Measurements from ENCODE around the gene HBD. TPM values are rescaled to one million over a fixed set of nuclear protein-coding genes. Genes with fewer than 3 reads are reported as not detected.

Gene HBD
- total RNA-seq, 1 experiment from 2014 or later: not detected

DNA sequence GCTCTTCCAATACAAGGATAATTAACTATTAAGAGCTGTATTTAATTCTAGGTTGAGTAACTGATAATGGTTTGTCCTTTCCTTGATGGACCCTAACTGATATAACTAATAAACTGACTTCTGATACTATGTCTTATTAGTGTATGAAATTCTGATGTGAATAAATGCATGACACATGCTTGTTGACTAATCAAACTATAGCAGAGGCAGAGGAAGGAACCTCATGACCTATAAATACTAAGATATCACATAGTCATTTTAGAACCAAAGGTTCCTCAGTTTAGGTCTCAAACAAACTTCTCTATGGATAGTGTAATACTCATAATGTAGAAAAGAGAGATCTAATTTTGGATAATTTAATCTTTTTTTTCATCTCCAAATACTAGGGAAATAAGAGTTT is 4.8 kb upstream of the HBD start:
- in situ Hi-C loops (cut with HindIII; ENCODE audit: low sequenced_read_pairs): no loop called here
- no peak for DNase-seq (ENCODE audit: low spot score)

DNA sequence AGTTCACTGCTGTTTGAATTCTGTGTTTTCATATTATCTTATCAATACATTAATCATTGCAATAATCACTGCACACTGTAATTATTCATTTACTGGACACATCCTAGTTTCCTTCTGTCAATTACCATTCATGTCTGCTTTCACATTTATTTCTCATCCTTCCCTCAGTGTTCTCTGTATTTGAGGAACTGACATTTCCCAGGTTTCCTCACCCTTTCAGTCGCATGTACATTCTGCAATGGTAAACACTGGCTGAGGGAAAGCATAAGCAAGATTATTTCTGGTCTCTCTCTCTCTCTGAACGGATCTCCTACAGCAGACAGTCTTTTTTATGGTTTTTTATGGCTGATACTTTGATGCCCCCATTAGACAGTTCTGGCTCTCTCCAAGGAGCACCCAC is 4.2 kb upstream of the HBD start:
- DNase-seq (ENCODE audit: low spot score): no peak
- in situ Hi-C loops (cut with HindIII; ENCODE audit: low sequenced_read_pairs): no loop called here

DNA sequence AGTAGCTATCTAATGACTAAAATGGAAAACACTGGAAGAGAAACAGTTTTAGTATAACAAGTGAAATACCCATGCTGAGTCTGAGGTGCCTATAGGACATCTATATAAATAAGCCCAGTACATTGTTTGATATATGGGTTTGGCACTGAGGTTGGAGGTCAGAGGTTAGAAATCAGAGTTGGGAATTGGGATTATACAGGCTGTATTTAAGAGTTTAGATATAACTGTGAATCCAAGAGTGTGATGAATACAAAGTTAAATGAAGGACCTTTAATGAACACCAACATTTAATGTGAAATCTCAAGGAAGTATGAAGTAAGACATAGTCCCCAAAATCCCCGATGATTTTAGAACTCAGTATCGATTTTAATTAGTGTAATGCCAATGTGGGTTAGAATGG is 3.1 kb upstream of the HBD start:
- in situ Hi-C loops (cut with HindIII; ENCODE audit: low sequenced_read_pairs): no loop called here
- DNase-seq (ENCODE audit: low spot score): no peak

DNA sequence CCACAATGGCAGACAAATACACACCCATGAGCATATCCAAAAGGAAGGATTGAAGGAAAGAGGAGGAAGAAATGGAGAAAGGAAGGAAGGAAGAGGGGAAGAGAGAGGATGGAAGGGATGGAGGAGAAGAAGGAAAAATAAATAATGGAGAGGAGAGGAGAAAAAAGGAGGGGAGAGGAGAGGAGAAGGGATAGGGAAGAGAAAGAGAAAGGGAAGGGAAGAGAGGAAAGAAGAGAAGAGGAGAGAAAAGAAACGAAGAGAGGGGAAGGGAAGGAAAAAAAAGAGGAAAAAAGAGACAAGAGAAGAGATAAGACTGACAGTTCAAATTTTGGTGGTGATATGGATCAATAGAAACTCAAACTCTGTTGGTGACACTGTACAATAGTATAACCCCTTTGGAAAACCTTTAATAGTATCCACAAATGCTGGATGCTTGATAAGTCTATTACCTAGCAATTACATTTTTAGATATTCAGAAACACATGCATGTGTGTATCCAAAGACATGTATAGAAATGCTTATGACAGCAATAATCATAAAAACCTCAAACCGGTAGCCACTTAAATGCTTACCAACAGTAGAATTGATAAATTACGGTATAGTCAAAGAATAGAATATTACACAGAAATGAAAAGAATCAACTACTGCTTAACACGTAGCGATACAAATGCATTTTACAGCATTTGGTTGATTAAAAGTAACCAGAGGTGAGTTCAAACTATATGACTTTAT is 1.2 kb upstream of the HBD start:
- in situ Hi-C loops (cut with HindIII; ENCODE audit: low sequenced_read_pairs): no loop called here
- DNase-seq (ENCODE audit: low spot score): no peak

DNA sequence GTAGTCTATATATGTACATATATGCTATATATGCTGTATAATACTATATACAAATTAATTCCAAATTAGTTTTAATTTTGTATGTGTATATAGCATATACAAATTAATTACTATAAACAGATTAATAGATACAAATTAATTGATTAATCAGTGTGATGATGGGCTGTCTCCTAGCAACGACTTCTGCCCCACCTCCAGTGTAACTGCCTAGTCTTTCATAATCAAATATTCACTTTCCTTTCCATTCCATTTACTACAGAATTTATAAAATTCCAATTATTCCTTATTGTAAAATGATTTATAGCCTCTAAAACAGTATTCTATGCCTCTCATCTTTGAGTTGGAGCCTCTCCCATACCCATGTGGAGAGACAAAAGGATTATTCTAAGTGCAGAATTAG is 976 bp downstream of the HBD start:
- in situ Hi-C loops (cut with HindIII; ENCODE audit: low sequenced_read_pairs): no loop called here

DNA sequence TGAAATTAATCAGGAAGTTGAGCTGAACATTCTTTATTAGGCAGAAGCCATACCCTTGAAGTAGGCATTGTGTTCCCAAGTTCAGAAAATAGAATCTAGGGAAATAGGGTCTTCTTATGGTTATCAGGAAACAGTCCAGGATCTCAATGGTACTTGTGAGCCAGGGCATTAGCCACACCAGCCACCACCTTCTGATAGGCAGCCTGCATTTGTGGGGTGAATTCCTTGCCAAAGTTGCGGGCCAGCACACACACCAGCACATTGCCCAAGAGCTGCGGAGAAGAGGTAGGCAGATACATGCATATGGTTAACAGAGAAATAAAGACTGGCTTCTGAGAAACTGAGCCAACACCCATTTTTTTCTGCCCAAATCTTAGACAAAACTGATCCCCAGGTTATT is 1.5 kb downstream of the HBD start:
- no peak for DNase-seq (ENCODE audit: low spot score)
- in situ Hi-C loops (cut with HindIII; ENCODE audit: low sequenced_read_pairs): no loop called here

More for the DNA sequence above, 976 bp downstream of the HBD start:
- no peak for DNase-seq (ENCODE audit: low spot score)

DNA sequence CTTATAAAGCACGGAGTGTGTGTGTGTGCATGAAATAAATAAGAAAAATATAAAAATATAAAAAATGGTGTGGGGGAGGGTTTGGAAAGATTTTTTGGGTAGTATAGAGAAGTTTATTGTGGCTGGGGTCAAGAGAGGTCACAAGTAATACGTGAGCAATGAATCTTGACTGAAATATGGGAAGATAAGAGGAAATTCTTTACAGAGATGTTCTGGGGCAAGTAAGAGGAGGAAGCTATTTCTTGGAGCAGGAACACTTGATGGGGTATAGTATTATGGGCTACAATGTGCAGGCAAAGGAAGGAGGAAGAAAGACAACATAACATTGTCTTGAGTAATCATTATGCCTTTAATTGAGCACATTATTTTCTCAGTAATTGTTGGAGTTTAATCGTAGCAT is 2.1 kb downstream of the HBD start:
- no peak for DNase-seq (ENCODE audit: low spot score)
- in situ Hi-C loops (cut with HindIII; ENCODE audit: low sequenced_read_pairs): no loop called here

DNA sequence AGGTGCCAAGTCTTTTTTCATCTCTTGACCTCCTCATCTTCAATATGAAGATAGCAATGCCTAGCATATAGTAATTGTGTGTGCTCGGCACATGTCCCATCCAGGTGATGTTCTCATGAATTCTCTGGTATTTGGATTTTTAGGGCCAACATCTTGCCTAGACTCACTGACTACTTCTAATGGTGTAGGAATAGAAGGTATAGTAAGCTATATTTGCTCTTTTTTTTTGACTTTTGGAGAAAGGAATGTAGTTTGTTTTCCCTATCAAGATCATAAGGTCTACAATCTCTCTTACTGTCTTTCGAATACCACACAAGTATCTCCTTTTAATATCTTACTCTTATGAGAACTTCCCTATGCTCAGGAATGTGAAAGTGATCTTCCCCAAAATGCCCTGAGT is 3.2 kb downstream of the HBD start:
- DNase-seq (ENCODE audit: low spot score): no peak
- in situ Hi-C loops (cut with HindIII; ENCODE audit: low sequenced_read_pairs): no loop called here

DNA sequence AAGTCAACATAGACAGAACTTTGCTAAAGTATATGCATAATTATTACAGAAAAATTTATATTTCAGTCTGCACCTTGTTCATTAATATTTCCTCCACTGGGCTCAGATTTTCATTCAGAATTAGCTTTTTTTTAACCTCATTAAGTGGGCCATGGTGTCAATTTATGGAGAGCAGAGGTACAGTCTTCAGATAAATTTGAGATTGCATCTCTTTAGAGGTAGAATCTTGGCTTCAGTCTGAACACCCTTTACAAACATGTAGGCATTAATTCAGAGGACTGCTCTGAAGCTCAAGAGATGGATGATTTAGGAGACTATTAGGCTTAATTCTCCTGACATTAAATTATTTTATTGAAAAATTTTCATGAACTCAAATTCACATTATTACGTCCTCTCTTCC is 4.0 kb downstream of the HBD start:
- DNase-seq (ENCODE audit: low spot score): no peak
- in situ Hi-C loops (cut with HindIII; ENCODE audit: low sequenced_read_pairs): no loop called here

DNA sequence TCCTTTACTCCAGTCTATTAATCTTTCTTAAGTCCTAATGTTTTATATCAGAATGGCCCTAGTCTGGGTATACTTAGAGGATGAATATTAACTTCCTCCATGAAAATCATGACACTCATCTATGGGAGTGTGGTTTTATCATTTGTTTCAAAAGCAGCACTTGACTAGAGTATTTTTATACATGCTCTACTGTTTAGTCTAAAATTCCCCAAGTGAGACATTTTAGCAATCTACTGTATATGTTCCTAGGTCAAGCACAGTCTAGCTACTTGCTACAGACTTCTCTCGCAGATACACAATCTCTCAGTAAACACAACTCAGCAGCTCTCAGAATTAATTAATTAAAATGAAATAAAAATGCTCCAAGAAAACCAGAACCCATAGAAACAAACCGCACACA is 4.5 kb downstream of the HBD start:
- no peak for DNase-seq (ENCODE audit: low spot score)
- in situ Hi-C loops (cut with HindIII; ENCODE audit: low sequenced_read_pairs): no loop called here

DNA sequence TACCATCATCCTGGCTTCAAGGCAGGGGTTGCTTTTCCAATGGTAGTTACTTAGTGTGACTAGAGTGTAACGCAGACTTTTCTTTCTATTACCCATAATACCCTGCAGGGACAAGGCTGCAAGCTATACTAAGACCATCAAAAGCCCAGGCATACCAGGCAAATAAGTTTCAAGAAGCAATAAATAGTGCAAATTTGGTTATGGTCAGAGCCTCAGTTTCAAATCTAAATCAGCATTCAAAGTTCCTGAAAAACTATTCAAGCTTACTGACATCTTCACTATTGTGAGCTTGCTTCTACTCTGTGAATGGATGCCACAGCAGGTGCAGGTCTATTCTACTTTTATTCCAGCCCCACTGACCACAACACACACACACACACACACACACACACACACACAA is 4.9 kb downstream of the HBD start:
- DNase-seq (ENCODE audit: low spot score): no peak
- in situ Hi-C loops (cut with HindIII; ENCODE audit: low sequenced_read_pairs): no loop called here

DNA sequence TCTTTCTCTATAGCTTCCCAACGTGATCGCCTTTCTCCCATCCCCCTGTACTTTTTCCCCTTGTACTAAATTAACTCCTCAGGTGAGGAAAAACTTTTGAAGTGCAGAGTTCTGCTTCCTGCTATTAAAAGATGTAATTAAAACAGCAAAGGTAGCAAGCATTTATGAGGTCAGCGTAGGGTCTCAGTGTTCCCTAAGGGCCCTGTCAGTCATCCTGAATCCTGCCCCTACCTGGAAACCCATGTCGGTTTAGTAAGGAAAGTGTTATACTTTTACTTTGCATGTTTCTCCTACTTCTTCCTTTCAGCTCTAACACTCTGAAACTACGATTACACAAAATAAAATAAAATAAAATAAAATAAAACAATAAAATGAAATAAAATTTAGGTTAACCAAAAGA is 6.2 kb downstream of the HBD start:
- in situ Hi-C loops (cut with HindIII; ENCODE audit: low sequenced_read_pairs): no loop called here
- DNase-seq (ENCODE audit: low spot score): no peak

DNA sequence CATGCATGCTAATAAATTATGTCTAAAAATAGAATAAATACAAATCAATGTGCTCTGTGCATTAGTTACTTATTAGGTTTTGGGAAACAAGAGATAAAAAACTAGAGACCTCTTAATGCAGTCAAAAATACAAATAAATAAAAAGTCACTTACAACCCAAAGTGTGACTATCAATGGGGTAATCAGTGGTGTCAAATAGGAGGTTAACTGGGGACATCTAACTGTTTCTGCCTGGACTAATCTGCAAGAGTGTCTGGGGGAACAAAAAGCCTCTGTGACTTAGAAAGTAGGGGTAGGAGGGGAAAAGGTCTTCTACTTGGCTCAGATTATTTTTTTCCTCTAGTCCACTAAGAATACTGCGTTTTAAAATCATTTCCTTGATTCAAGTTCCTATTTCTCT is 6.6 kb downstream of the HBD start:
- DNase-seq (ENCODE audit: low spot score): no peak
- in situ Hi-C loops (cut with HindIII; ENCODE audit: low sequenced_read_pairs): no loop called here

DNA sequence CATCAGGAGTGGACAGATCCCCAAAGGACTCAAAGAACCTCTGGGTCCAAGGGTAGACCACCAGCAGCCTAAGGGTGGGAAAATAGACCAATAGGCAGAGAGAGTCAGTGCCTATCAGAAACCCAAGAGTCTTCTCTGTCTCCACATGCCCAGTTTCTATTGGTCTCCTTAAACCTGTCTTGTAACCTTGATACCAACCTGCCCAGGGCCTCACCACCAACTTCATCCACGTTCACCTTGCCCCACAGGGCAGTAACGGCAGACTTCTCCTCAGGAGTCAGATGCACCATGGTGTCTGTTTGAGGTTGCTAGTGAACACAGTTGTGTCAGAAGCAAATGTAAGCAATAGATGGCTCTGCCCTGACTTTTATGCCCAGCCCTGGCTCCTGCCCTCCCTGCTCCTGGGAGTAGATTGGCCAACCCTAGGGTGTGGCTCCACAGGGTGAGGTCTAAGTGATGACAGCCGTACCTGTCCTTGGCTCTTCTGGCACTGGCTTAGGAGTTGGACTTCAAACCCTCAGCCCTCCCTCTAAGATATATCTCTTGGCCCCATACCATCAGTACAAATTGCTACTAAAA is 7.5 kb downstream of the HBD start, which contains the start of gene HBB:
Gene HBB, minus strand, starts transcription at position 340 of the 579 bp plus-strand sequence. Its CDS starts 50 bp downstream, at position 290.
- no peak for DNase-seq (ENCODE audit: low spot score)
- in situ Hi-C loops (cut with HindIII; ENCODE audit: low sequenced_read_pairs): no loop called here

DNA sequence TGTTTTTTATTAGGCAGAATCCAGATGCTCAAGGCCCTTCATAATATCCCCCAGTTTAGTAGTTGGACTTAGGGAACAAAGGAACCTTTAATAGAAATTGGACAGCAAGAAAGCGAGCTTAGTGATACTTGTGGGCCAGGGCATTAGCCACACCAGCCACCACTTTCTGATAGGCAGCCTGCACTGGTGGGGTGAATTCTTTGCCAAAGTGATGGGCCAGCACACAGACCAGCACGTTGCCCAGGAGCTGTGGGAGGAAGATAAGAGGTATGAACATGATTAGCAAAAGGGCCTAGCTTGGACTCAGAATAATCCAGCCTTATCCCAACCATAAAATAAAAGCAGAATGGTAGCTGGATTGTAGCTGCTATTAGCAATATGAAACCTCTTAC is 8.8 kb downstream of the HBD start:
- in situ Hi-C loops (cut with HindIII; ENCODE audit: low sequenced_read_pairs): no loop called here
- no peak for DNase-seq (ENCODE audit: low spot score)

DNA sequence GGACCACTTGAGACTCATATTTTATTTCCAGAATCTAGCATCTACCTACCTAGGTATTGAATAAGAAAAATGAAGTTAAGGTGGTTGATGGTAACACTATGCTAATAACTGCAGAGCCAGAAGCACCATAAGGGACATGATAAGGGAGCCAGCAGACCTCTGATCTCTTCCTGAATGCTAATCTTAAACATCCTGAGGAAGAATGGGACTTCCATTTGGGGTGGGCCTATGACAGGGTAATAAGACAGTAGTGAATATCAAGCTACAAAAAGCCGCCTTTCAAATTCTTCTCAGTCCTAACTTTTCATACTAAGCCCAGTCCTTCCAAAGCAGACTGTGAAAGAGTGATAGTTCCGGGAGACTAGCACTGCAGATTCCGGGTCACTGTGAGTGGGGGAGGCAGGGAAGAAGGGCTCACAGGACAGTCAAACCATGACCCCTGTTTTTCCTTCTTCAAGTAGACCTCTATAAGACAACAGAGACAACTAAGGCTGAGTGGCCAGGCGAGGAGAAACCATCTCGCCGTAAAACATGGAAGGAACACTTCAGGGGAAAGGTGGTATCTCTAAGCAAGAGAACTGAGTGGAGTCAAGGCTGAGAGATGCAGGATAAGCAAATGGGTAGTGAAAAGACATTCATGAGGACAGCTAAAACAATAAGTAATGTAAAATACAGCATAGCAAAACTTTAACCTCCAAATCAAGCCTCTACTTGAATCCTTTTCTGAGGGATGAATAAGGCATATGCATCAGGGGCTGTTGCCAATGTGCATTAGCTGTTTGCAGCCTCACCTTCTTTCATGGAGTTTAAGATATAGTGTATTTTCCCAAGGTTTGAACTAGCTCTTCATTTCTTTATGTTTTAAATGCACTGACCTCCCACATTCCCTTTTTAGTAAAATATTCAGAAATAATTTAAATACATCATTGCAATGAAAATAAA is 9.5 kb downstream of the HBD start:
- no peak for DNase-seq (ENCODE audit: low spot score)
- in situ Hi-C loops (cut with HindIII; ENCODE audit: low sequenced_read_pairs): no loop called here

DNA sequence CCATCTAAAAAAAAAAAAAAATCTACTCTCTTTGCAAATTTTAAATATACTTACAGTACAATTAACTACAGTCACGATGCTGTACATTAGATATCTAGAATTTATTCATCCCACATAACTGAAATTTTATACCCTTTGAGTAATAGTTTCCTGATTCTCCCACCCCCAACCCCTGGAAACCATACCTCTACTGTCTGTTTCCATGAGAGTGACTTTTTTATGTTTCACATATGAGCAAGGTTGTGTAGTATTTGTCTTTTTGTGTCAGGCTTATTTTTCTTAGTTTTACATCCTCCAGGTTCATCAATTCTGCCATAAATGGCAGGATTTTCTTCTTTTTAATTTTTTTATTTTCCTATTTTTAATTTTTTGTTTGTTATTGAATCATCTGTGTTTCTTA is 10.6 kb downstream of the HBD start:
- no peak for DNase-seq (ENCODE audit: low spot score)
- in situ Hi-C loops (cut with HindIII; ENCODE audit: low sequenced_read_pairs): no loop called here

DNA sequence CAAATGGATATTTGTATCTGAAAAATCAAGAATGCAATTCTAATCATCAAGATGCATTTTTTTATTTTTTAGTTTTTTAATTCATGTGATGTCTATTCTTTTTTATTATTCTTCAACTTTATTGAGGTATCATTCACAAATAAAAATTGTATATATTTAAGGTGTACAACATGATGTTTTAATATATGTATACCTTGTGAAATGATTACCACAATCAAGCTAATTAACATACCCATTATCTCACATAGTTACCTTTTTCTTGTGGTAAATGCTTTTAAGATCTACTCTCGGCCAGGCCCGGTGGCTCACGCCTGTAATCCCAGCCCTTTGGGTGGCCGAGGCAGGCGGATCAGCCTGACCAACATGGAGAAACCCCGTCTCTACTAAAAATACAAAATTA is 11.1 kb downstream of the HBD start:
- in situ Hi-C loops (cut with HindIII; ENCODE audit: low sequenced_read_pairs): no loop called here
- DNase-seq (ENCODE audit: low spot score): no peak

DNA sequence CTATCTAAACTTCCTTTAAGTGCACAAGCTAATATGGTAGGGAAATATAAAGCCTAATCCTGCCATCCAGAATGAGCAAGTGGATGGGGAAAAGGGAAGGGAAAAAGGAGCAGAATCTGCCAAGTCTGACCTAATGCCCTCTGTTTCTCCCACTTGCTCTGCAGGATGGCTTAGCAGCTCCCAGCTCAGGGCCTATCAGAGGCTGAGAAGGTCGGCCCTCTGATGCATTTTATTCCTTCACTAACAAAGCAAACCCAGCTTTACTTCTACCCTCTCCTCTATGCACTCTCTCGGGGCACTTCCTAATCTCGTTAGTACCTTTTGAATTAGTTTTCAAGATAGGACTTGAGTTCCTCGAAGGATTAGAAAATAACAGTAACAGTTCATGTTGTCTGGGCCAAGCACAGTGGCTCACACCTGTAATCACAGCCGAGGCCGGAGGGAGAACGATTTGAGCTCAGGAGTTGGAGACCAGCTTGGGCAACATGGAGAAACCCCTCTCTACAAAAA is 23.9 kb downstream of the HBD start:
- in situ Hi-C loops (cut with HindIII; ENCODE audit: low sequenced_read_pairs): no loop called here
- no peak for DNase-seq (ENCODE audit: low spot score)

DNA sequence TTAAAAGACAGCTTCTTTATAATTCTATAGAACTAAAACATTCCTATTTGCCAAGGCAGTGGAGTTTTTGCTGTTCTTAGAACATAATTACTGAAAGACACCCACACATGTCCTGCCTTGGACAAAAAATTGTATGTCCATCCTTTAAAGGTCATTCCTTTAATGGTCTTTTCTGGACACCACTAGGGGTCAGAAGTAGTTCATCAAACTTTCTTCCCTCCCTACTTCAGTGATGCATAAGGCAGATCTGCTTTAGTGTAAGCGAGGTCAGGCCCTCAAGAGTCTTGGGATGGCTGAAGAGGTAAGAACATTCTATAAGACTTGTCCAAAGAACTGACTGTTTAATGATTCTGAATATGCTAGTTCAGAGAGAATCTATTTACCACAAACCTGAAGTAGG is 29.5 kb downstream of the HBD start:
- in situ Hi-C loops (cut with HindIII; ENCODE audit: low sequenced_read_pairs): no loop called here
- DNase-seq (ENCODE audit: low spot score): peak; percentile 36
